Glomerular visceral epithelial cell (primary cell): Measurements from ENCODE around the gene CYP3A5.
"Not testable (repeated sequence)": the region's sequence is repeated elsewhere in the genome, so short reads cannot be mapped to it uniquely, and the experiment has no call there.

Experiments
- DNase-seq: peaks from one replicate; pipeline ENCODE4 v3.0.0-alpha.2; 2016; ENCODE audit errors: extremely low spot score

Gene CYP3A5

GRCh38 chr7:99679400-99680191 is at the start of gene CYP3A5:
Gene CYP3A5 (minus strand): TSS chr7:99679996. CDS start chr7:99679896, 100 bp downstream.
- peak; percentile 2 for DNase-seq

- DNase-seq: no peak
Observed at GRCh38 chr7:99728615-99729014, 48.8 kb upstream of the CYP3A5 start.

- DNase-seq: not testable (repeated sequence)
Observed at GRCh38 chr7:99723201-99723600, 43.4 kb upstream of the CYP3A5 start.

- no peak for DNase-seq
Observed at GRCh38 chr7:99720800-99721595, 41.2 kb upstream of the CYP3A5 start.

GRCh38 chr7:99719996-99720769 is 40.4 kb upstream of the CYP3A5 start:
- peak; percentile 1 for DNase-seq

- no peak for DNase-seq
Observed at GRCh38 chr7:99713995-99714570, 34.3 kb upstream of the CYP3A5 start.

GRCh38 chr7:99709838-99710578 is 30.2 kb upstream of the CYP3A5 start:
- no peak for DNase-seq

GRCh38 chr7:99709260-99709659 is 29.5 kb upstream of the CYP3A5 start:
- no peak for DNase-seq

- DNase-seq: no peak
Observed at GRCh38 chr7:99707096-99707495, 27.3 kb upstream of the CYP3A5 start.

GRCh38 chr7:99699946-99700345 is 20.1 kb upstream of the CYP3A5 start:
- no peak for DNase-seq

- peak; percentile 34 for DNase-seq
Observed at GRCh38 chr7:99698867-99699730, 19.3 kb upstream of the CYP3A5 start.

GRCh38 chr7:99694912-99695304 is 15.1 kb upstream of the CYP3A5 start:
- no peak for DNase-seq

GRCh38 chr7:99694201-99694911 is 14.6 kb upstream of the CYP3A5 start:
- no peak for DNase-seq

GRCh38 chr7:99693427-99694200 is 13.8 kb upstream of the CYP3A5 start:
- no peak for DNase-seq

GRCh38 chr7:99693100-99693426 is 13.3 kb upstream of the CYP3A5 start:
- no peak for DNase-seq

- not testable (repeated sequence) for DNase-seq
Observed at GRCh38 chr7:99692563-99692962, 12.8 kb upstream of the CYP3A5 start.

GRCh38 chr7:99691658-99692057 is 11.9 kb upstream of the CYP3A5 start:
- not testable (repeated sequence) for DNase-seq

- not testable (repeated sequence) for DNase-seq
Observed at GRCh38 chr7:99690918-99691317, 11.1 kb upstream of the CYP3A5 start.
